ENCODE results near the gene DIAPH2.

DIAPH2 gene

GRCh38 chrX:97517763-97518162 is 833.1 kb downstream of the DIAPH2 start (continued):
- TF ChIP-seq TSHZ2 (CRISPR knock-in tag; IDR thresholded peaks at IDR 0.05) = no peak
- no peak for TF ChIP-seq PPARA (CRISPR knock-in tag; IDR thresholded peaks at IDR 0.05; ENCODE audit: borderline replicate concordance)
- TF ChIP-seq ZFP3 (CRISPR knock-in tag; IDR thresholded peaks at IDR 0.05) = no peak
- no peak for TF ChIP-seq ISL1 (CRISPR knock-in tag; IDR thresholded peaks at IDR 0.05)
- TF ChIP-seq CSDC2 (CRISPR knock-in tag; IDR thresholded peaks at IDR 0.05) = no peak
- TF ChIP-seq PATZ1 (CRISPR knock-in tag; IDR thresholded peaks at IDR 0.05; ENCODE audit: borderline replicate concordance) = no peak
- no peak for TF ChIP-seq SNAI2 (CRISPR knock-in tag; IDR thresholded peaks at IDR 0.05)
- no peak for TF ChIP-seq ARNTL (CRISPR knock-in tag; IDR thresholded peaks at IDR 0.05; ENCODE audit: borderline replicate concordance, low read depth)
- no peak for TF ChIP-seq GLIS3 (CRISPR knock-in tag; IDR thresholded peaks at IDR 0.05)
- TF ChIP-seq RARB (CRISPR knock-in tag; IDR thresholded peaks at IDR 0.05) = no peak

GRCh38 chrX:97522307-97522706 is 837.7 kb downstream of the DIAPH2 start:
- ATAC-seq = no peak

More at GRCh38 chrX:97522307-97522706, 837.7 kb downstream of the DIAPH2 start:
- TF ChIP-seq TCF4 (CRISPR knock-in tag; IDR thresholded peaks at IDR 0.05; ENCODE audit: borderline replicate concordance) (no peak), ZNF8 (CRISPR knock-in tag; IDR thresholded peaks at IDR 0.05) (no peak), OSR1 (CRISPR knock-in tag; IDR thresholded peaks at IDR 0.05) (no peak), RARB (CRISPR knock-in tag; IDR thresholded peaks at IDR 0.05) (no peak), ESRRG (CRISPR knock-in tag; IDR thresholded peaks at IDR 0.05) (no peak), ZNF70 (CRISPR knock-in tag; IDR thresholded peaks at IDR 0.05) (no peak), BACH2 (CRISPR knock-in tag; IDR thresholded peaks at IDR 0.05; ENCODE audit: borderline replicate concordance) (no peak), GLIS3 (CRISPR knock-in tag; IDR thresholded peaks at IDR 0.05) (no peak), ZC3H10 (CRISPR knock-in tag; IDR thresholded peaks at IDR 0.05) (no peak), TOX (CRISPR knock-in tag; IDR thresholded peaks at IDR 0.05; ENCODE audit: borderline replicate concordance) (no peak), PPARA (CRISPR knock-in tag; IDR thresholded peaks at IDR 0.05; ENCODE audit: borderline replicate concordance) (no peak), PATZ1 (CRISPR knock-in tag; IDR thresholded peaks at IDR 0.05; ENCODE audit: borderline replicate concordance) (no peak), SNAI2 (CRISPR knock-in tag; IDR thresholded peaks at IDR 0.05) (no peak), CREB5 (CRISPR knock-in tag; IDR thresholded peaks at IDR 0.05; ENCODE audit: low read depth) (no peak), POU6F1 (CRISPR knock-in tag; IDR thresholded peaks at IDR 0.05; ENCODE audit: borderline replicate concordance, low read depth) (no peak), CSRNP3 (CRISPR knock-in tag; IDR thresholded peaks at IDR 0.05) (no peak), ZFP3 (CRISPR knock-in tag; IDR thresholded peaks at IDR 0.05) (no peak), TSHZ2 (CRISPR knock-in tag; IDR thresholded peaks at IDR 0.05) (no peak), ZNF565 (CRISPR knock-in tag; conservative IDR thresholded peaks at IDR 0.05; ENCODE audit: low read depth) (no peak), ZFP30 (CRISPR knock-in tag; IDR thresholded peaks at IDR 0.05) (no peak)
